NCI-H1436 treated with DMSO at 0.1 percent for 48 hours (cell line): ENCODE results near the gene CHRNA3.
"Not testable (repeated sequence)": the region's sequence is repeated elsewhere in the genome, so short reads cannot be mapped to it uniquely, and the experiment has no call there.

Experiments
- DNase-seq: peaks from one replicate; lab custom pipeline; 2025; lab: John Stamatoyannopoulos, UW

Gene CHRNA3

GRCh38 chr15:78560201-78560600 lies 60.6 kb downstream of the CHRNA3 start:
- DNase-seq, result not testable (repeated sequence)

- no peak for DNase-seq
Measured at GRCh38 chr15:78552597-78552996, 68.2 kb downstream of the CHRNA3 start.

DNA sequence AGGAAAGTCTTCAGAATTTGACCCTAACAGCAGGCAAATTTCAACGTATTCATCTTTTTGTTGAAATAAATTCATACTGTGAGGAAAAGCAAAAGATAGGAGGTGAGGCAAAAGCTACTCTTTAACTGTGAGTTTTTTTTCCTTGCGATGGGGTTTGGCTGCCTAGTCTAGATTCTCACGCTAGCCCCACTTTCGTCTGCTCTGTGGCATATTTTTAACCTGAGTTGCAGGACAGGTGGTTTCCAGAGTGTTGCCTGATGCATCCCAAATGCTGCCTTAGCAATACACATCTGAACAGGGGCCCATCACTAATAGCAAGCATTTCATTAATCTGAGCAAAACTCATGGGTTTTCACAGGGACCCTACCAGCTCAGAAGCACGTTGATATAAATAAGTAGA lies 68.9 kb downstream of the CHRNA3 start:
- no peak for DNase-seq

DNA sequence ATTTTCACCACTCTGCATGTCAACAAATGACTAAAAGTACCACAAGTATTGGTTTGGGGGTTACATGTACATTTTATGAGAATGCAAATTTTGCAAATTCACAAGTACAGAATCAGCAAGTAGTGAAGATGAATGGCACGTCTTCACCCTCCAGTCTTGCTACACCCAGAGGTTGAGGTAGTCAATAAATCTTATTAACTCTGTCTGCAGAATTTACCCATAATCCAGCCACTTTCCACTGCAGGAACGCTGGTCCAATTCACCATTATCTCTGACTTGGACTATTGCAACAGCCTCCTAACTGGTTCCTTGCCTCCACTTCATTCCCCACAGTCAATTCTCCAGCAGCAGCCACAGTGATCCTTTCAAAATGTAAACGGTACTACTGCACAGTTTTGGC lies 70.0 kb downstream of the CHRNA3 start:
- no peak for DNase-seq

DNA sequence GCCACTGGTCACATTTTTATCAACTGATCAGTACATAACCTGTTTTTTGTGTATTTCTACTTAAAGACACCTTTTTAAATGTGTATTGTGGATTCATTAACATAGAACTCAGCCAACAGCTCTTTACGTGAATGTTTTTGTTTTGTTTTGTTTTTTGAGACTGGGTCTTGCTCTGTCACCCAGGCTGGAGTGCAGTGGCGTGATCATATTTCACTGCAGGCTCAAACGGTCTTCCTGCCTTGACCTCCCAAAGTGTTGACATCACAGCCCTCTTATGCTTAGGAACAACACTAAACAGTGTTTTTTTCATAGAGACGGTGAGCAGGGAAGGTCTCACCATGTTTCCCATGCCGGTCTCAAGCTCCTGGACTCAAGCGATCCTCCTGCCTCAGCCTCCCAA lies 70.6 kb downstream of the CHRNA3 start:
- no peak for DNase-seq
